Bronchial epithelial cell (primary cell): ENCODE measurements around the gene RAX. TPM values are rescaled to one million over a fixed set of nuclear protein-coding genes. Genes with fewer than 3 reads are reported as not detected.

Source experiments
- DNase-seq: peaks from one replicate; pipeline ENCODE4 v3.0.0-alpha.2; 2010; ENCODE audit warnings: low read depth
- FAIRE-seq: peaks from 2 replicates; lab custom pipeline; 2011; peaks lifted over from hg19 to GRCh38; lab: Jason Lieb, UNC
- H3K27me3 ChIP-seq: 2 replicates; pipeline ENCODE4 v1.5.1; 2011; ENCODE audit warnings: low read length; ENCODE audit not compliant: control insufficient read depth, insufficient read depth
- H3K36me3 ChIP-seq: 2 replicates; pipeline ENCODE4 v1.5.1; 2011; ENCODE audit warnings: low read length; ENCODE audit not compliant: control insufficient read depth, insufficient read depth
- H3K4me3 ChIP-seq: 2 replicates; pipeline ENCODE4 v1.5.1; 2011; ENCODE audit warnings: mild to moderate bottlenecking, low read depth, low read length, control low read depth
- total RNA-seq: library from RNA; depleted of rRNA; stranded (reverse); fragments of >200 nt; gene quantifications from 2 replicates; pipeline ENCODE4 v1.2.1, GENCODE V29; 2014
- TF ChIP-seq, protein P1 (sequence below): IDR thresholded peaks from 2 replicates; pipeline ENCODE4 v1.5.1; 2011; ENCODE audit warnings: mild to moderate bottlenecking, moderate library complexity, low read length, control low read depth, inconsistent platforms; ENCODE audit not compliant: insufficient read depth, severe bottlenecking

Gene RAX
- total RNA-seq, 1 donor from 2014 or later, result not detected

DNA sequence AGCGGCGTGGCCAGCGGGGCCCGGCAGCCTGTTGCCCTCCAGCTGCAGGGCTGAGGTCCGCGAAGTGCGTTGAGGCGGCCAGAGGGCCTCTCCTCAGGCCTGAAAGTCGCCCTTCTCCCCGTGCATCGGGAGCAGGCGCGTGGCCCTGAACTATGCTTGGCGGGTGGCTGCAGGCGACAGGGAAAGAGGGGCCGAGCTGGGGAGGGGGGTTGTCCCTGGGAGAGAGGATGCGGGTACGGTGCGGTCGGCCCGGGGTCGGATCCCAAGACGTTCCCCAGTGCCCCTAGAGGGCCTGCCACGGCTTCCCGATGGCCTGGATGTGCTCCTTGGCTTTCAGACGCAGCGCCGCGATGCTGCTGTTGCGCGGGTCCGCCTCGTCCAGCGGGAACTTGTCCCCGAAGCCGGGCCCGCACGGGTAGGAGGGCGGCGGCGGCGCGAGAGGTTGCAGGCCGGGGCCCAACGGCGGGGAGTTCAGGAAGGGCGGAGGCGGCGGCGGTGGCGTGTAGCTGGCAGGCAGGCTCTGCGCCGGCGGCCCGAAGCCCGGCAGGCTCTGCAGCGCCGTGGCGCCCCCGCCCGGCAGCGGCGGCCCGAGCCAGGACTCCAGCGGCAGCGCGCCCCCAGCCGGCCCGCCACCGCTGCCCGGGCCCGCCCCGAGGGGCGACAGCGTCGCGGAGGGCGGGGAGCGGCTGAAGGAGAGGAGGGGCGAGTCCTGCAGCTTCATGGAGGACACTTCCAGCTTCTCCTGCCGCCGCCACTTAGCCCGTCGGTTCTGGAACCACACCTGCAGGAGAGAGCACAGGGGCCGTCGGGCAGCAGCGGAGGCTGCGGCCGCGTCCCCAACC lies 4.3 kb downstream of the RAX start:
- FAIRE-seq (no peak), DNase-seq (no peak)
- Histone ChIP-seq H3K27me3 (peaks cover 80% of the 10 kb centered on the region), H3K36me3 (no peaks in the 10 kb centered on the region), H3K4me3 (no peak overlapping the region)
- TF ChIP-seq, protein P1, sequence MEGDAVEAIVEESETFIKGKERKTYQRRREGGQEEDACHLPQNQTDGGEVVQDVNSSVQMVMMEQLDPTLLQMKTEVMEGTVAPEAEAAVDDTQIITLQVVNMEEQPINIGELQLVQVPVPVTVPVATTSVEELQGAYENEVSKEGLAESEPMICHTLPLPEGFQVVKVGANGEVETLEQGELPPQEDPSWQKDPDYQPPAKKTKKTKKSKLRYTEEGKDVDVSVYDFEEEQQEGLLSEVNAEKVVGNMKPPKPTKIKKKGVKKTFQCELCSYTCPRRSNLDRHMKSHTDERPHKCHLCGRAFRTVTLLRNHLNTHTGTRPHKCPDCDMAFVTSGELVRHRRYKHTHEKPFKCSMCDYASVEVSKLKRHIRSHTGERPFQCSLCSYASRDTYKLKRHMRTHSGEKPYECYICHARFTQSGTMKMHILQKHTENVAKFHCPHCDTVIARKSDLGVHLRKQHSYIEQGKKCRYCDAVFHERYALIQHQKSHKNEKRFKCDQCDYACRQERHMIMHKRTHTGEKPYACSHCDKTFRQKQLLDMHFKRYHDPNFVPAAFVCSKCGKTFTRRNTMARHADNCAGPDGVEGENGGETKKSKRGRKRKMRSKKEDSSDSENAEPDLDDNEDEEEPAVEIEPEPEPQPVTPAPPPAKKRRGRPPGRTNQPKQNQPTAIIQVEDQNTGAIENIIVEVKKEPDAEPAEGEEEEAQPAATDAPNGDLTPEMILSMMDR, result no peak

- TF ChIP-seq, protein P1, result no peak
- Histone ChIP-seq H3K27me3 (peaks cover 77% of the 10 kb centered on the region), H3K4me3 (no peak overlapping the region), H3K36me3 (no peaks in the 10 kb centered on the region)
- FAIRE-seq (no peak), DNase-seq (no peak)
These were observed 5.0 kb downstream of the RAX start for GRCh38 chr18:59268127-59268720.

GRCh38 chr18:59267503-59268126 lies 5.6 kb downstream of the RAX start:
- Histone ChIP-seq H3K4me3 (no peak overlapping the region), H3K36me3 (no peaks in the 10 kb centered on the region), H3K27me3 (peaks cover 74% of the 10 kb centered on the region)
- FAIRE-seq (no peak), DNase-seq (no peak)
- TF ChIP-seq, protein P1, result no peak

DNA sequence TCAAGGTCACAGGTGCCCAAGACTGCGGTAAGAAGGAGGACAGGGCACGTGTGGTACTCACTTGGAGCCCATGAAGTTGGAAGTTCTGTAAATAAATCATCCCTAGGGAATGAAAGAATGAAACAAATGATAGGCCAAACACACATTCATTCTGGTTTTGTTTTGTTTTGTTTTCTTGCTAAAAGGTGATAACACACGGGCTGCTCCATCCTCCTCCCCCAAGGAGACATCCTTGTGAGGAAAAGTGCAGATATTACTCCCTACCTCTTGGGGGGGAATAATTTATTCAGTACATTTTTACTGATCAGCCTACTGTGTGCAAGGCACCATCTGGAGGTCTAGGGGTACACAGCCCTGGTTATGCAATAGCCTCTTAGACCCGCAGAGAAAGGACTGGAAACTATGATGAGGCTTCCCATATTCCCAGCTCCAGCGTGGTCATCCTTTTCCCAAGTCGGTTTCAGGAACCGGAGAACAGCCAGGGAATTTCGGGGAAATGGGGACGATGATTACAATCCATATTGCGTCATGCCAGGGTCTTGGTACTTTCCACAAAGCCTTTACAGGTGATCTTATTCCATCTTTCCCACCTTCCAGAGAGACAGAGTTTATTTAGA lies 6.3 kb downstream of the RAX start:
- DNase-seq (no peak), FAIRE-seq (no peak)
- Histone ChIP-seq H3K4me3 (no peak overlapping the region), H3K27me3 (peaks cover 68% of the 10 kb centered on the region), H3K36me3 (no peaks in the 10 kb centered on the region)
- TF ChIP-seq, protein P1, result no peak

DNA sequence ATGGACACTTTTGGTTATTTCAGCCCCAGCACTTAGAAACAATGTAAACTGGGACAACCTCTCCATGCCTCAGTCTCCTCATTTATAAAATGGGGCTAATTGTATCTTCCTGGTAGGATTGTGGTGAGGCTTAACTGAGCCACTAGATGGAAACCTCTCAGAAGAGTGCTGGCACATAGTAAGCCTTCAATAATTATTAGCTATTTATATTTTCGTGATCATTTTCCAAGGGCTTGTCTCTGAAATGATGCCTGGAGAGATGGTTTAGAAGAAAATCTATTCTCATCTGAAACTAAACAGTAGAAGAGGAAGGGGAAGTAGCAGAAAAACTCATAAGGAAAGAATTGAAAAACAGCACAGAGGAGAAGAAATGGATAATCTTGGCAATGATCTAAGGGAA lies 6.8 kb downstream of the RAX start:
- Histone ChIP-seq H3K27me3 (peaks cover 64% of the 10 kb centered on the region), H3K36me3 (no peaks in the 10 kb centered on the region), H3K4me3 (no peak overlapping the region)
- TF ChIP-seq, protein P1, result no peak
- DNase-seq (no peak), FAIRE-seq (no peak)
